Liver (tissue), 9 donors: ENCODE results near the gene TSEN34. TPM values are rescaled to one million over a fixed set of nuclear protein-coding genes. Genes with fewer than 3 reads are reported as not detected.

Experiments used
- DNase-seq: peaks from one replicate; pipeline ENCODE4 v3.0.0-alpha.2; 2017; ENCODE audit warnings: low spot score
- H3K27ac ChIP-seq, 2 donors: one replicate each; pipeline ENCODE4 v1.7.0; 2013; ENCODE audit warnings: inconsistent platforms in 2 of 2, low read length in 2 of 2, control low read depth in 1 of 2, low read depth in 1 of 2, mild to moderate bottlenecking in 1 of 2
- H3K27me3 ChIP-seq, 4 donors: one replicate each; pipeline versions ENCODE4 v1.6.1 to v1.7.0; 2013; ENCODE audit warnings: low read length in 3 of 4, inconsistent platforms in 1 of 4, mild to moderate bottlenecking in 1 of 4, moderate library complexity in 1 of 4; ENCODE audit not compliant: control insufficient read depth in 4 of 4, insufficient read depth in 4 of 4
- H3K36me3 ChIP-seq, 4 donors: one replicate each; pipeline versions ENCODE4 v1.6.1 to v1.7.0; 2013; ENCODE audit warnings: low read length in 3 of 4, mild to moderate bottlenecking in 3 of 4, low read depth in 1 of 4, moderate library complexity in 1 of 4; ENCODE audit not compliant: control insufficient read depth in 4 of 4, insufficient read depth in 3 of 4
- H3K4me1 ChIP-seq, 4 donors: one replicate each; pipeline versions ENCODE4 v1.6.1 to v1.7.0; 2013; ENCODE audit warnings: low read length in 3 of 4, mild to moderate bottlenecking in 3 of 4, moderate library complexity in 1 of 4; ENCODE audit not compliant: control insufficient read depth in 4 of 4, insufficient read depth in 4 of 4
- H3K4me3 ChIP-seq, 3 donors: one replicate each; pipeline versions ENCODE4 v1.6.1 to v1.7.0; 2013; ENCODE audit warnings: low read length in 3 of 3, control low read depth in 1 of 3, low read depth in 1 of 3, mild to moderate bottlenecking in 1 of 3
- H3K9ac ChIP-seq, 2 donors: one replicate each; pipeline ENCODE4 v1.7.0; 2013; ENCODE audit warnings: low read length in 2 of 2, mild to moderate bottlenecking in 2 of 2, moderate library complexity in 2 of 2, control low read depth in 1 of 2, low read depth in 1 of 2
- H3K9me3 ChIP-seq, 4 donors: one replicate each; pipeline versions ENCODE4 v1.6.1 to v1.7.0; 2013; ENCODE audit warnings: low read length in 3 of 4; ENCODE audit not compliant: control insufficient read depth in 4 of 4
- CTCF ChIP-seq: fragments of 150-350 bp; IDR thresholded peaks from 2 replicates; pipeline ENCODE4 v1.5.1; 2017; ENCODE audit warnings: improper control_type of control experiment, low read depth, low read length; ENCODE audit not compliant: missing input control
- EGR1 ChIP-seq, 2 donors: IDR thresholded peaks; 2 replicates each; pipeline ENCODE4 v1.6.1; 2016 to 2018; ENCODE audit warnings: antibody characterized with exemption in 2 of 2, low read depth in 2 of 2
- FOXA1 ChIP-seq: IDR thresholded peaks from 2 replicates; pipeline ENCODE4 v1.6.1; 2016; ENCODE audit warnings: antibody characterized with exemption
- FOXA2 ChIP-seq: IDR thresholded peaks from 2 replicates; pipeline ENCODE4 v1.6.1; 2016; ENCODE audit warnings: antibody characterized with exemption
- GABPA ChIP-seq, 2 donors: IDR thresholded peaks in 1 of 2; conservative IDR thresholded peaks in 1 of 2; 2 replicates each; pipeline ENCODE4 v1.6.1; 2016; ENCODE audit warnings: antibody characterized with exemption in 2 of 2, mild to moderate bottlenecking in 1 of 2, moderate library complexity in 1 of 2
- HNF4A ChIP-seq, 2 donors: conservative IDR thresholded peaks; 2 replicates each; pipeline ENCODE4 v1.6.1; 2016; ENCODE audit warnings: antibody characterized with exemption in 2 of 2, mild to moderate bottlenecking in 2 of 2
- HNF4G ChIP-seq: IDR thresholded peaks from 2 replicates; pipeline ENCODE4 v1.6.1; 2016; ENCODE audit warnings: antibody characterized with exemption
- JUND ChIP-seq, 2 donors: IDR thresholded peaks; 2 replicates each; pipeline ENCODE4 v1.6.1; 2016; ENCODE audit warnings: antibody characterized with exemption in 2 of 2
- NR2F2 ChIP-seq: IDR thresholded peaks from 2 replicates; pipeline ENCODE4 v1.6.1; 2016; ENCODE audit warnings: antibody characterized with exemption
- RAD21 ChIP-seq, 2 donors: IDR thresholded peaks; 2 replicates each; pipeline ENCODE4 v1.6.1; 2016; ENCODE audit warnings: antibody characterized with exemption in 2 of 2, mild to moderate bottlenecking in 2 of 2
- RXRA ChIP-seq, 2 donors: IDR thresholded peaks; 2 replicates each; pipeline ENCODE4 v1.6.1; 2017 to 2018; ENCODE audit warnings: antibody characterized with exemption in 2 of 2, mild to moderate bottlenecking in 1 of 2
- SP1 ChIP-seq: IDR thresholded peaks from 2 replicates; pipeline ENCODE4 v1.6.1; 2018; ENCODE audit warnings: antibody characterized with exemption, mild to moderate bottlenecking
- TAF1 ChIP-seq: conservative IDR thresholded peaks from 2 replicates; pipeline ENCODE4 v1.6.1; 2016; ENCODE audit warnings: antibody characterized with exemption, mild to moderate bottlenecking
- YY1 ChIP-seq: IDR thresholded peaks from 2 replicates; pipeline ENCODE4 v1.6.1; 2016; ENCODE audit warnings: antibody characterized with exemption, mild to moderate bottlenecking
- WGBS: extraction: QIAGEN DNeasy Blood & Tissue Kit; methylation state at CpG from one replicate; pipeline ENCODE4 v1.1.7; 2013; 5-methylcytosine and 5-hydroxymethylcytosine counted together
- polyA plus RNA-seq, 2 donors: library from polyadenylated mRNA; stranded (reverse) in 1 of 2; unstranded in 1 of 2; fragments of 200-250 nt in 1 of 2; fragments of >200 nt in 1 of 2; fragmentation: Nextera tagmentation in 1 of 2; extraction: Ambion mirVana in 1 of 2; gene quantifications; one replicate each; pipeline versions ENCODE4 v1.2.1 to v1.2.3, GENCODE V29; 2013 to 2015
- total RNA-seq, 2 donors: library from RNA; depleted of rRNA; stranded (reverse); fragments of >200 nt; gene quantifications; one replicate each; pipeline ENCODE4 v1.2.3, GENCODE V29; 2014
- TF ChIP-seq, protein P1 (sequence below): IDR thresholded peaks from 2 replicates; pipeline ENCODE4 v1.6.1; 2016; ENCODE audit warnings: antibody characterized with exemption
- TF ChIP-seq, protein P2 (sequence below): IDR thresholded peaks from 2 replicates; pipeline ENCODE4 v1.6.1; 2016; ENCODE audit warnings: antibody characterized with exemption
- TF ChIP-seq, protein P3 (sequence below): IDR thresholded peaks from 2 replicates; pipeline ENCODE4 v1.6.1; 2016; ENCODE audit warnings: antibody characterized with exemption
- TF ChIP-seq, protein P4 (sequence below): IDR thresholded peaks from 2 replicates; pipeline ENCODE4 v1.6.1; 2016; ENCODE audit warnings: antibody characterized with exemption, mild to moderate bottlenecking
- donor health status: healthy.
- donor health status: healthy.
- donor health status: healthy.
- donor health status: healthy.
- donor health status: healthy.

The TSEN34 gene
- total and polyA plus RNA-seq, 4 donors = 15.5 to 37.9 (median 24.6) TPM

DNA sequence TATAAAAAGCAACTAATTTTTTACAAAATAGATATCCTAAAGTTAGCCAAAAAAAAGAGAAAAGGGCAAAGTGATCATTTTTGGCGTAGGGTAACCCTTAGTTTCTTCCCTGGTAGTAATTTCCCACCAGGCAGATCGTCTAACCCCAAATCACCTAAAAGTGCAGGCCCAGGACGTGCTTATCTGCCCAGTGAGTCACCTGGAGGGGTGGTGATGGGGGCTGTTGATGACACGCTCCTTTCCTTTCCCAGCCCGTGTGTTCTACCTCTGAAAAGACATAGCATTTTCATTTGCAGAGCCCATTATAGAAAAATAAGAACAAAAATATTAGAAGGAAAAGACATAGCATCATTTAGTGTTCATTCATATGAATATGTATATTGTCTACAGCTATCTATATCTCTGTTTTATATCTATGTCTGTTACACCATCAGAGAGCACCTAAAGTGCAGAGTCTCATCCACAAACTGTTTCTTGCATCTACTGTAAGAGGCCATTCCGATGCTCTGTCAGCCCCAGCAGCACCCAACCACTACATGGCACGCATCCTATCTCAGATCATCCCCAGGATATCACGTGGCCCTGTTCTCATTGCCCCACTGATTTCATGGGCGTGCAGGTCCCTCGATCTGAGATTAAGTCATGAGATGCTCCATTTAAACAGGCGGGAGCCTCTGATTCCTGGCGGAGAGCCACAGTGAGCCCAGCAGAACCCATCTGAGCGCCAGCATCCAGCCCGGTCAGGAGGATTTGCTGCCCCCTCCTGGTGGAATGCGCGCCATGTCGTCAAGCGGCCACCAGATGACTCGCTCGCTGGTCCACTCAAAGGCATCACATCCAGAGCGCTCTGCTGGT, 40.2 kb downstream of the TSEN34 start:
- WGBS = 19% methylated on average over 21 of the region's 21 CpGs
- Histone ChIP-seq H3K9ac (no peak overlapping the region), H3K36me3 (no peaks in the 10 kb centered on the region), H3K9me3 (no peaks in the 10 kb centered on the region), H3K27me3 (peaks cover 0 to 3% (median 0%) of the 10 kb centered on the region in 4 donors), H3K4me1 (no peaks in the 10 kb centered on the region), H3K27ac (no peak overlapping the region), H3K4me3 (no peak overlapping the region)
- TF ChIP-seq TAF1 = no peak
- TF ChIP-seq FOXA1 = no peak
- TF ChIP-seq CTCF = peak; percentile 98
- TF ChIP-seq, protein P1, sequence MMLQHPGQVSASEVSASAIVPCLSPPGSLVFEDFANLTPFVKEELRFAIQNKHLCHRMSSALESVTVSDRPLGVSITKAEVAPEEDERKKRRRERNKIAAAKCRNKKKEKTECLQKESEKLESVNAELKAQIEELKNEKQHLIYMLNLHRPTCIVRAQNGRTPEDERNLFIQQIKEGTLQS = no peak
- TF ChIP-seq, protein P2, sequence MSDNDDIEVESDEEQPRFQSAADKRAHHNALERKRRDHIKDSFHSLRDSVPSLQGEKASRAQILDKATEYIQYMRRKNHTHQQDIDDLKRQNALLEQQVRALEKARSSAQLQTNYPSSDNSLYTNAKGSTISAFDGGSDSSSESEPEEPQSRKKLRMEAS = no peak
- TF ChIP-seq HNF4G = no peak
- TF ChIP-seq SP1 = no peak
- no peak for TF ChIP-seq GABPA (IDR thresholded peaks at IDR 0.05 in 1 of 2, conservative IDR thresholded peaks at IDR 0.05 in 1 of 2)
- peak; percentile 97 to 99 for TF ChIP-seq RAD21 (IDR thresholded peaks at IDR 0.05)
- no peak for TF ChIP-seq JUND (IDR thresholded peaks at IDR 0.05)
- DNase-seq = peak; percentile 93

GRCh38 chr19:54233941-54234340, 42.8 kb downstream of the TSEN34 start:
- Histone ChIP-seq H3K4me3 (no peak overlapping the region), H3K9ac (no peak overlapping the region), H3K9me3 (no peaks in the 10 kb centered on the region), H3K27ac (no peak overlapping the region), H3K27me3 (peaks cover 0 to 3% (median 0%) of the 10 kb centered on the region in 4 donors), H3K36me3 (no peaks in the 10 kb centered on the region), H3K4me1 (no peaks in the 10 kb centered on the region)
- TF ChIP-seq RXRA (IDR thresholded peaks at IDR 0.05) (no peak), EGR1 (IDR thresholded peaks at IDR 0.05; ENCODE audit: low read depth in 2 of 2) (no peak), FOXA2 (no peak), YY1 (no peak), NR2F2 (no peak), CTCF (no peak), RAD21 (IDR thresholded peaks at IDR 0.05) (no peak), TAF1 (no peak), GABPA (IDR thresholded peaks at IDR 0.05 in 1 of 2, conservative IDR thresholded peaks at IDR 0.05 in 1 of 2) (no peak), SP1 (no peak), HNF4A (conservative IDR thresholded peaks at IDR 0.05) (no peak), FOXA1 (no peak), HNF4G (no peak)
- TF ChIP-seq, protein P2 = no peak
- TF ChIP-seq, protein P3, sequence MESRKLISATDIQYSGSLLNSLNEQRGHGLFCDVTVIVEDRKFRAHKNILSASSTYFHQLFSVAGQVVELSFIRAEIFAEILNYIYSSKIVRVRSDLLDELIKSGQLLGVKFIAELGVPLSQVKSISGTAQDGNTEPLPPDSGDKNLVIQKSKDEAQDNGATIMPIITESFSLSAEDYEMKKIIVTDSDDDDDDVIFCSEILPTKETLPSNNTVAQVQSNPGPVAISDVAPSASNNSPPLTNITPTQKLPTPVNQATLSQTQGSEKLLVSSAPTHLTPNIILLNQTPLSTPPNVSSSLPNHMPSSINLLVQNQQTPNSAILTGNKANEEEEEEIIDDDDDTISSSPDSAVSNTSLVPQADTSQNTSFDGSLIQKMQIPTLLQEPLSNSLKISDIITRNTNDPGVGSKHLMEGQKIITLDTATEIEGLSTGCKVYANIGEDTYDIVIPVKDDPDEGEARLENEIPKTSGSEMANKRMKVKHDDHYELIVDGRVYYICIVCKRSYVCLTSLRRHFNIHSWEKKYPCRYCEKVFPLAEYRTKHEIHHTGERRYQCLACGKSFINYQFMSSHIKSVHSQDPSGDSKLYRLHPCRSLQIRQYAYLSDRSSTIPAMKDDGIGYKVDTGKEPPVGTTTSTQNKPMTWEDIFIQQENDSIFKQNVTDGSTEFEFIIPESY = no peak
- TF ChIP-seq, protein P4, sequence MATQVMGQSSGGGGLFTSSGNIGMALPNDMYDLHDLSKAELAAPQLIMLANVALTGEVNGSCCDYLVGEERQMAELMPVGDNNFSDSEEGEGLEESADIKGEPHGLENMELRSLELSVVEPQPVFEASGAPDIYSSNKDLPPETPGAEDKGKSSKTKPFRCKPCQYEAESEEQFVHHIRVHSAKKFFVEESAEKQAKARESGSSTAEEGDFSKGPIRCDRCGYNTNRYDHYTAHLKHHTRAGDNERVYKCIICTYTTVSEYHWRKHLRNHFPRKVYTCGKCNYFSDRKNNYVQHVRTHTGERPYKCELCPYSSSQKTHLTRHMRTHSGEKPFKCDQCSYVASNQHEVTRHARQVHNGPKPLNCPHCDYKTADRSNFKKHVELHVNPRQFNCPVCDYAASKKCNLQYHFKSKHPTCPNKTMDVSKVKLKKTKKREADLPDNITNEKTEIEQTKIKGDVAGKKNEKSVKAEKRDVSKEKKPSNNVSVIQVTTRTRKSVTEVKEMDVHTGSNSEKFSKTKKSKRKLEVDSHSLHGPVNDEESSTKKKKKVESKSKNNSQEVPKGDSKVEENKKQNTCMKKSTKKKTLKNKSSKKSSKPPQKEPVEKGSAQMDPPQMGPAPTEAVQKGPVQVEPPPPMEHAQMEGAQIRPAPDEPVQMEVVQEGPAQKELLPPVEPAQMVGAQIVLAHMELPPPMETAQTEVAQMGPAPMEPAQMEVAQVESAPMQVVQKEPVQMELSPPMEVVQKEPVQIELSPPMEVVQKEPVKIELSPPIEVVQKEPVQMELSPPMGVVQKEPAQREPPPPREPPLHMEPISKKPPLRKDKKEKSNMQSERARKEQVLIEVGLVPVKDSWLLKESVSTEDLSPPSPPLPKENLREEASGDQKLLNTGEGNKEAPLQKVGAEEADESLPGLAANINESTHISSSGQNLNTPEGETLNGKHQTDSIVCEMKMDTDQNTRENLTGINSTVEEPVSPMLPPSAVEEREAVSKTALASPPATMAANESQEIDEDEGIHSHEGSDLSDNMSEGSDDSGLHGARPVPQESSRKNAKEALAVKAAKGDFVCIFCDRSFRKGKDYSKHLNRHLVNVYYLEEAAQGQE = no peak
- TF ChIP-seq, protein P1 = no peak
- no peak for DNase-seq
- WGBS = 32% methylated on average over 5 of the region's 5 CpGs
